H9 (cell line): Measurements from ENCODE around the gene MT1H. TPM values are rescaled to one million over a fixed set of nuclear protein-coding genes. Genes with fewer than 3 reads are reported as not detected.

Source experiments
- DNase-seq: peaks from one replicate; pipeline ENCODE4 v3.0.0-alpha.2; 2017
- H2AFZ ChIP-seq: one replicate; pipeline ENCODE4 v1.6.1; 2013; ENCODE audit warnings: mild to moderate bottlenecking, low read length, control low read depth, moderate library complexity
- H2AK5ac ChIP-seq: 2 replicates; pipeline ENCODE4 v1.6.1; 2013; ENCODE audit warnings: low read length, control low read depth, mixed read lengths; ENCODE audit not compliant: insufficient read length
- H2BK120ac ChIP-seq: one replicate; pipeline ENCODE4 v1.6.1; 2013; ENCODE audit warnings: low read depth, mild to moderate bottlenecking, low read length, control low read depth, inconsistent platforms; ENCODE audit not compliant: poor library complexity, severe bottlenecking
- H2BK12ac ChIP-seq: 2 replicates; pipeline ENCODE4 v1.6.1; 2013; ENCODE audit warnings: low read length, control low read depth, mixed read lengths, low read depth; ENCODE audit not compliant: insufficient read length
- H2BK15ac ChIP-seq: 2 replicates; pipeline ENCODE4 v1.6.1; 2013; ENCODE audit warnings: low read depth, low read length, control low read depth
- H2BK20ac ChIP-seq: one replicate; pipeline ENCODE4 v1.6.1; 2013; ENCODE audit warnings: low read depth, mild to moderate bottlenecking, low read length, control low read depth, inconsistent platforms; ENCODE audit not compliant: poor library complexity, severe bottlenecking
- H2BK5ac ChIP-seq: 2 replicates; pipeline ENCODE4 v1.6.1; 2013; ENCODE audit warnings: low read length, control low read depth, mixed read lengths; ENCODE audit not compliant: insufficient read length
- H3K14ac ChIP-seq: 2 replicates; pipeline ENCODE4 v1.6.1; 2013; ENCODE audit warnings: low read length, control low read depth; ENCODE audit not compliant: insufficient read depth
- H3K18ac ChIP-seq: 2 replicates; pipeline ENCODE4 v1.6.1; 2013; ENCODE audit warnings: low read depth, mild to moderate bottlenecking, mixed read lengths, low read length, control low read depth; ENCODE audit not compliant: insufficient read length
- H3K23ac ChIP-seq: 2 replicates; pipeline ENCODE4 v1.6.1; 2013; ENCODE audit warnings: low read length, control low read depth, mixed read lengths, low read depth; ENCODE audit not compliant: insufficient read length
- H3K23me2 ChIP-seq: 2 replicates; pipeline ENCODE4 v1.6.1; 2013; ENCODE audit warnings: low read depth, mild to moderate bottlenecking, mixed read lengths, low read length, control low read depth; ENCODE audit not compliant: insufficient read length, poor library complexity, severe bottlenecking
- H3K27ac ChIP-seq: 2 replicates; pipeline ENCODE4 v1.5.1; 2013; ENCODE audit warnings: low read length, control low read depth, mixed read lengths, low read depth; ENCODE audit not compliant: insufficient read length
- H3K27me3 ChIP-seq: 2 replicates; pipeline ENCODE4 v1.6.1; 2013; ENCODE audit warnings: low read length, control low read depth, inconsistent platforms; ENCODE audit not compliant: insufficient read depth
- H3K4ac ChIP-seq: 2 replicates; pipeline ENCODE4 v1.6.1; 2013; ENCODE audit warnings: low read depth, mild to moderate bottlenecking, control low read depth, inconsistent platforms, low read length, moderate library complexity
- H3K4me1 ChIP-seq: 2 replicates; pipeline ENCODE4 v1.6.1; 2013; ENCODE audit warnings: low read length, control low read depth, inconsistent platforms; ENCODE audit not compliant: insufficient read depth
- H3K4me2 ChIP-seq: 2 replicates; pipeline ENCODE4 v1.6.1; 2013; ENCODE audit warnings: low read length, control low read depth, mixed read lengths; ENCODE audit not compliant: insufficient read length, insufficient read depth
- H3K56ac ChIP-seq: 2 replicates; pipeline ENCODE4 v1.6.1; 2013; ENCODE audit warnings: low read depth, mild to moderate bottlenecking, mixed read lengths, low read length, control low read depth; ENCODE audit not compliant: insufficient read length
- H3K79me1 ChIP-seq: 2 replicates; pipeline ENCODE4 v1.6.1; 2013; ENCODE audit warnings: low read depth, mild to moderate bottlenecking, moderate library complexity, low read length, control low read depth, inconsistent platforms; ENCODE audit not compliant: insufficient read depth, poor library complexity, severe bottlenecking
- H3K79me2 ChIP-seq: 2 replicates; pipeline ENCODE4 v1.6.1; 2013; ENCODE audit warnings: low read length, control low read depth, inconsistent platforms; ENCODE audit not compliant: insufficient read depth
- H3K9ac ChIP-seq: 2 replicates; pipeline ENCODE4 v1.6.1; 2013; ENCODE audit warnings: low read length, control low read depth, mixed read lengths; ENCODE audit not compliant: insufficient read length; ENCODE audit errors: extremely low read depth
- H3K9me3 ChIP-seq: one replicate; pipeline ENCODE4 v1.6.1; 2013; ENCODE audit warnings: low read depth, low read length, inconsistent platforms; ENCODE audit not compliant: control insufficient read depth
- H3T11ph ChIP-seq: one replicate; pipeline ENCODE4 v1.6.1; 2013; ENCODE audit warnings: mild to moderate bottlenecking, low read length, control low read depth, inconsistent platforms
- H4K20me1 ChIP-seq: one replicate; pipeline ENCODE4 v1.6.1; 2013; ENCODE audit not compliant: control insufficient read depth, insufficient read length, insufficient read depth
- H4K5ac ChIP-seq: 2 replicates; pipeline ENCODE4 v1.6.1; 2013; ENCODE audit warnings: low read depth, mild to moderate bottlenecking, mixed read lengths, low read length, control low read depth; ENCODE audit not compliant: insufficient read length
- H4K8ac ChIP-seq: replicated peaks from 2 replicates; pipeline ENCODE4 v1.6.1; 2013; ENCODE audit warnings: low read length, control low read depth, mixed read lengths, low read depth; ENCODE audit not compliant: insufficient read length
- H4K91ac ChIP-seq: 2 replicates; pipeline ENCODE4 v1.6.1; 2013; ENCODE audit warnings: low read depth, mild to moderate bottlenecking, moderate library complexity, mixed read lengths, low read length, control low read depth; ENCODE audit not compliant: insufficient read length
- H3K27ac Mint-ChIP-seq, 3 experiments: 2 replicates in 2 of 3; 3 replicates in 1 of 3; pipeline ENCODE4 v1.8.0; 2020 to 2021; ENCODE audit warnings: mixed read lengths in 3 of 3, mild to moderate bottlenecking in 1 of 3, moderate library complexity in 1 of 3
- H3K27me3 Mint-ChIP-seq: 2 replicates; pipeline ENCODE4 v1.8.0; 2021; ENCODE audit warnings: low read depth, mild to moderate bottlenecking, moderate library complexity, mixed read lengths
- H3K36me3 Mint-ChIP-seq, 3 experiments: 2 replicates in 2 of 3; 3 replicates in 1 of 3; pipeline ENCODE4 v1.8.0; 2020 to 2021; ENCODE audit warnings: low read depth in 3 of 3, mixed read lengths in 3 of 3; ENCODE audit not compliant: insufficient read depth in 1 of 3
- H3K4me1 Mint-ChIP-seq, 2 experiments: 2 replicates each; pipeline ENCODE4 v1.8.0; 2020; ENCODE audit warnings: mixed read lengths in 2 of 2
- H3K4me3 Mint-ChIP-seq, 2 experiments: 2 replicates in 1 of 2; 3 replicates in 1 of 2; pipeline ENCODE4 v1.8.0; 2020 to 2021; ENCODE audit warnings: mild to moderate bottlenecking in 2 of 2, mixed read lengths in 2 of 2, moderate library complexity in 1 of 2
- H3K9me3 Mint-ChIP-seq, 2 experiments: 2 replicates in 1 of 2; 3 replicates in 1 of 2; pipeline ENCODE4 v1.8.0; 2020; ENCODE audit warnings: mild to moderate bottlenecking in 2 of 2, mixed read lengths in 2 of 2, moderate library complexity in 1 of 2
- CTCF ChIP-seq: fragments of 200-600 bp; sonication (generic); conservative IDR thresholded peaks from 3 replicates; pipeline ENCODE4 v1.8.0; 2021; ENCODE audit warnings: antibody characterized with exemption, mild to moderate bottlenecking
- WGBS: extraction: QIAGEN DNeasy Blood & Tissue Kit; methylation state at CpG from one replicate; pipeline ENCODE4 v1.1.7; 2013; ENCODE audit warnings: missing lambda C conversion rate, low lambda C conversion rate, mixed read lengths; ENCODE audit not compliant: insufficient read length; ENCODE audit errors: extremely low coverage; 5-methylcytosine and 5-hydroxymethylcytosine counted together
- total RNA-seq: library from RNA; stranded (reverse); gene quantifications from 2 replicates; pipeline ENCODE4 v1.2.1, GENCODE V29; 2021

MT1H gene
- total RNA-seq, 1 experiment from 2014 or later = 12.5 TPM

GRCh38 chr16:56683424-56684172 is 14.0 kb downstream of the MT1H start:
- Mint-ChIP-seq H3K27me3 (peaks cover 54% of the 10 kb centered on the region), H3K4me1 (peaks cover 19 to 24% of the 10 kb centered on the region in 2 experiments), H3K27ac (no peak overlapping the region), H3K36me3 (peaks cover 3 to 13% (median 8%) of the 10 kb centered on the region in 3 experiments; a peak in 6 of 7 replicates), H3K9me3 (peaks cover 9 to 11% of the 10 kb centered on the region in 2 experiments), H3K4me3 (peak overlapping the region in 1 of 2 experiments; percentile 89; a peak in 4 of 5 replicates)
- Histone ChIP-seq H3T11ph (no peak overlapping the region), H3K9me3 (no peaks in the 10 kb centered on the region), H2BK5ac (no peak overlapping the region), H3K18ac (no peak overlapping the region), H3K9ac (no peak overlapping the region), H3K56ac (no peak overlapping the region), H3K23ac (no peak overlapping the region), H2BK20ac (no peak overlapping the region), H4K5ac (no peak overlapping the region), H3K4ac (no peak overlapping the region), H3K27ac (no peak overlapping the region), H2BK15ac (no peak overlapping the region), H4K20me1 (no peaks in the 10 kb centered on the region), H3K23me2 (peaks cover 8% of the 10 kb centered on the region), H3K79me1 (no peaks in the 10 kb centered on the region), H2BK12ac (no peak overlapping the region), H3K79me2 (no peaks in the 10 kb centered on the region), H3K14ac (no peak overlapping the region), H3K4me1 (no peaks in the 10 kb centered on the region), H2AFZ (no peak overlapping the region), H3K27me3 (no peaks in the 10 kb centered on the region), H3K4me2 (peak overlapping the region; percentile 79), H4K91ac (no peak overlapping the region), H4K8ac (no peak overlapping the region), H2BK120ac (no peak overlapping the region), H2AK5ac (no peak overlapping the region)
- WGBS = no CpG with 5 or more reads among the region's 5 CpGs
- TF ChIP-seq CTCF = no peak
- DNase-seq = no peak
